ENCODE measurements around the gene RUBCNL.

GRCh38 chr13:46392967-46393366 is 5.9 kb upstream of the RUBCNL start:
- no peak for TF ChIP-seq POLR2A (IDR thresholded peaks at IDR 0.05; ENCODE audit: low read depth, low read length)
- no peak for TF ChIP-seq POLR2AphosphoS5 (IDR thresholded peaks at IDR 0.05; ENCODE audit: low read depth, low read length)
- no peak for TF ChIP-seq TAF1 (IDR thresholded peaks at IDR 0.05; ENCODE audit: low read depth, low read length)

Data from GM12891 (cell line).